HG02943 (cell line): ENCODE results near the gene FASN.

Source experiments
- ATAC-seq: cut with Tn5 transposase; IDR thresholded peaks from one replicate; pipeline ENCODE4 v1.9.1; 2021; ENCODE audit warnings: mild to moderate bottlenecking, low read depth, moderate library complexity; ENCODE audit not compliant: unreplicated experiment

FASN gene

DNA sequence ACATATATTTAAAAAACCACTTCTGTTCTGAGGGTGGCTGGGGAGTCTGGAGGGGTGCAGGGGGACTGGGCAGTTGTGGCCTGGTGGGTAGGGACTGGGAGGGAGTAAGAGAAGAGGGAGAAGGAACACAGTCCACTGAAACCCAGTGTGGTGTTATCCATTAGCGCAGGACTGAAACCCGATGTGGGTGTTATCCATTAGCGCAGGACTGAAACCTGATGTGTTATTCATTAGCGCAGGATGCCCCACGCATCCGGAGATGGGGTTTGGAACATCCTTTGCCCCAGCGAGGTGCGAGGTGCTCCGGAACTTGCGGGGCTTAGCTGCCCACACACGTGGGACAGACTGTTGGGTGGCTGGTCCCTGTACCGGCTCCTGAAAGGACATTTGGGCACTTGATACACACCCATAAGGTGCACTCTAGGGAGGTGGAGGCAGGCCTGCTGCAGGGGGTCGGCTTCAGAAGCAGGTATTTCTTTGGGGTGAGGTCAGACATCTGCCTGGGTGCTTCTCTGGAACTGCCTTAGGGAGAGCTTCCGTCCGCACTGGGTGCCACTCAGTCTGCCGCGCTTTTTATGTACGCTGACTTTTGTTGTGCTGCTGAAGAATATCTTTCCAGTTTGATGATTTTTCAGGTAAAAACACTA, 20.3 kb upstream of the FASN start:
- ATAC-seq, result no peak

DNA sequence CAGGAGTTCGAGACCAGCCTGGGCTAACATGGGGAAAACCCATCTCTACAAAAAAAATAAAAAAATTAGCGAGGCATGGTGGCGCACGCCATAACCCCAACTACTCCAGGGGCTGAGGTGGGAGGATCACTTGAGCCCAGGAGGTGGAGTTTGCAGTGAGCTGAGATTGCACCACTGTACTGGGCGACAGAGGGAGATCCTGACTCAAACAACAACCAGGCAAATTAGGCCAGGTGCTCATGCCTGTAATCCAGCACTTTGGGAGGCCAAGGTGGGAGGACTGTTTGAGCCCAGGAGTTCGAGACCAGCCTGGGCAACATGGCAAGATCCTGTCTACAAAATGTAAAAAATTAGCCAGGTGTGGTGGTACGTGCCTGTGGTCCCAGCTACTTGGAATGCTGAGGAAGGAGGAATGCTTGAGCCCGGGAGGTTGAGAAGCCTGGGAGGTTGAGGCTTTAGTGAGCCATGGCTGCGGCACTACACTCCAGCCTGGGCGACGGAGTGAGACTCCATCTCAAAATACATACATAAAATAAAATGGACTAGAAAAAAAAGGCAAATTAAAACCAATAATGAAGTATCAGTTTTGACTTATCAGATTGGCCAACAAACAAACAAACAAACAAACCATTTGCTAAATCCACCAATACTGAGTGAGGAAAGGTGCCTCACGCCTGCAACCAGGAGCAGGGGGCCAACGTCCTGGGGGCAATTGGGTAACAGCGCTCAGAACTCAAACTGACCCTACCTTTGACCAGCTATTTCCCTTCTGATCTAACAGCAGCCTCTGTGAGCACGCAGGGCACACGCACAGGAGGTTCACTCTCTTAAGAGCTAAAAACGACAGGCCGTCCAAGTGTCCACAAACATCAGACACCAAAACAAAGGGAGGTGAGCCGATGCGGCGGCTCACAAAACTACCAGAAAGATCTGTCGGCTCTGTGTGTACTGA, 19.4 kb upstream of the FASN start:
- no peak for ATAC-seq

DNA sequence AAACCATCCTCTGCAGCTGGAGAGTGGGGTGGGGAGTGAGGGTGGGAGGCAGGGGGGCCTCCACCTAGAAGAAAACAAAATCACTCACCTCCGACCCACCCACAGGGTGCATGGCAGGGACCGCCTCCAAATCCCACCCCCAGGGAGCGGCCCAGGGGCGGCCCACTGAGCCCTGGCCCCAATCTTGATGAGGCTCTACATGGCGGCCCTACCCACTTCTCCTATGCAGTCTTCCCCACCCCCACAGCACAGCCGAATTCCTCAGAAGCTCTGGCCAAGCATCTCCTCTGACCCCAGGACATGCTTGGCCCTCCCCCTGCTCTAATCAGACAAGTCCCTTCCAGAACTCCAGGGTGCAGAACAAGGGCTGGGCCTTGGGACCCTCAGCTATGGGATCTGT, 18.2 kb upstream of the FASN start:
- ATAC-seq, result no peak

DNA sequence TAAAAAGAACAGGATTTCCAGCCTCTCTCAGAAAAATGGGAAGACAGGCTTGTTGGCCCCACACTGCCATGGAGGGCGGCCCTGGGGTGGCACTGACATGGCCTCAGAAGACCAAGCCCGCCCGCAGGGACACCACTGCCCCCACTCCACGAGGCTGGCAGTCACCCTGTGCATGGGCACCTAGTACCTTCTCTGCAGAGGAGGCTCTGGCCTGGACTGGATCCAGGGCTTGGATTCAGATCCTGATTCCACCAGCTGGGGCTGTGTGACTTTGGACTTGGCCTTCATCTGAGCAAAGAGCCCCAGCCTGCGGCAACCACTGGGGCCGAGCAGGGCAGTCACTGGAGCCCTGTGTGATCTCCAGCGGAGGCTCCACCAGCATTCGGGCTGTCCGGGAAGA, 16.8 kb upstream of the FASN start:
- no peak for ATAC-seq

DNA sequence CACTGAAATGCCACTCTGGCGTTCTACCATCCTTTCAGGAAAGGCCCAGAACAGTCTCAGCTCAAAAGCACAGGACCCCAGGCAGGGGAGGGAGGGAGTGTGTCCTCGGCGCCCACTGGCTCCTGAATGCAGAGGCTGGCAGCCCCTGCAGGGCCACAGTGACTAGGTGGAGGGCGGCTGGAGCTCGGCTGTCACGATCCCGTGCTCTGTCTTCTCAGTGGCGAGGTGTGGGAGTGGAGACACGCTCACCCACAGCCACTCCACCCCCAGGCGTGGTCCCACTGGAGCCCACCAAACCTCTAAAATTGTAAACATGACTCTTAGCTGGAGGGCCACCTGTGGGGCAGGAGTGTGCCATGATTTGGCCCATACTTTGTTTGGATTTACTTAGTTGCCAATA, 16.4 kb upstream of the FASN start:
- ATAC-seq, result no peak

DNA sequence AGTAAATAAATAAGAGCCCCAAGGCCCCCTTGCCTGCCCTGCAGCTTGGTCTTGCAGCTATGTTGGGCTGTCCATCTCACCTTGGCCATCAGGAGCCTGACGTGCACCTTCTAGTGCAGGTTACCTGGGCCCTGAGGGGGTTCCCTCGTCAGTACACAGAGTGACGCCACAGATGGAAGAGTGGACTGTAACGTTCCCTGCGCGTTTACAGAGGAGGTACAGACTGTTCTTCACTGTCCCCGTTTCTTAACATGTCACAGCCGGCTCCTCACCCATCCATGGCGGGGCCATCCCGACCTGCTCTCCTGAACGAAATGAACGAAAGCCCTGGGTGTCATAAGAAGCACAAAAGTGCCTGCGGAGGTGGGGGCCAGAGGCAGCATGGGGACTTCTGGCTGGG, 15.9 kb upstream of the FASN start:
- no peak for ATAC-seq

DNA sequence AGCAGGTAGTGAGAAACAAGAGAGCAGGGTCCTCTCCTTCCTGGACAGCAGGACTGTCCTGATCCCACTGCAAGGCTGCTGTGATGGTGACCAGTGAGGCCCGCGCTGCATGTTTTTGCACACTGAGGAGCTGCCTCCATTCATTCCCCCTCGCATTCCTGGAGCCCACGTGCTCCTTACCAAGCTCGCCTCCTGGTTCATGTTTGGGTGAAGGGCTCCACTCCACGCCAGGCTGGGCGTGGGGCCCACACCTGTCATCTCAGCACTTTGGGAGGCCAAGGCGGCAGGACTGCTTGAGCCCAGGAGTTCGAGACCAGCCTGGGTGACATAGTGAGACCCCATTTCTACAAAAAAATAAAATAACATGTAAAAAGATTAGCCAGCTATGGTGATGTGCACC, 15.4 kb upstream of the FASN start:
- ATAC-seq, result no peak

DNA sequence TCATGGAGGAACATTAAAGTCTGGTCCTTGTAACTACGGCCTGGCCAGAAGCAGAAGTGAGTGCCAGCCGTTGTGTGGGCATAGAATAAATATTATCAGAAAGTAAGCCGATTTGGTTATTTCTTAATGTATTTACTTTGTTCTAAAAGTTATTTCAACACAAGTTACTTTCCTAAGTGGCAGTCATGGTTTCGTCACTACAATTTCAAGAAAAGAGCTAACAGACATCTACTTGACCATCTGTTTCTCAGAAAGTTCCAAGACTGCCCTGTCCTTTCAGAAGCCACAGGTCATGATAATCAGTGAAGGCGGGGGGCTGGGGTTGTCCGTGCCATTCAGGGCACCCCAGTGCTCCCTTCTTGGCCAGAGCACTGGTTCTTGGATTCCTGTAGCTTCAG, 14.9 kb upstream of the FASN start:
- no peak for ATAC-seq

DNA sequence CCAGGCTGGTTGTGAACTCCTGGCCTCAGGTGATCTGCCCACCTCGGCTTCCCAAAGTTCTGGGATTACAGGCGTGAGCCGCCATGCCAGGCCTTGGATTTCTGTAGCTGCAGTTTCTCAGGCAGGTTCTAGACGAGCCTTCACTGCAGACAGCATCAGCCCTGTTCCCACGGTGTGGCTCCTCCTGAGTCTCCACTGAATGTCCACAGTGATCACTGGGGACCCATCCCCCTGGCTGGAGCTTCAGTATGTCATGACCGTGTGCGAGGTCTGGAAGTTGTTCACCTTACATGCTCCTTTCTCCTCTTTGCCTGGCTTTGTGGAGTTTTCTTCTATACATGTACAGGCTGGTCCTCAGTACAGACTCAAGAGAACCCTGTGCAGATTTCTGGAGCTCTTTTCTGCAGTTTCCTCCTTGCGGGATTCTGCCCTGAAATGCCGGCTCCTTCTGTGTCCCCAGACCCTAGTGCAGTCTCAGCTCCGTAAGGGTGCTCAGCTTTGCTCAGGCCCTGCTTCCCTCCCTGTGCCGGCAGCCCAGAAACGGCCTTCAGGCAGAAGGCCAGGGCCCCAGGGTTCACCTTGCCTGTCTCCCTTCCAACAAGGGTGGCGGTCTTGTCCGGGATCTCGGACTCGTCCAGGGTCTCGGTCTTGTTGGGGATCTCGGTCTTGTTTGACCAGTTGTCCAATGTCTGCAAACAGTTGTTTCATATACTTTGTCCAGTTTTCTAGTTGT, 14.3 kb upstream of the FASN start:
- no peak for ATAC-seq

DNA sequence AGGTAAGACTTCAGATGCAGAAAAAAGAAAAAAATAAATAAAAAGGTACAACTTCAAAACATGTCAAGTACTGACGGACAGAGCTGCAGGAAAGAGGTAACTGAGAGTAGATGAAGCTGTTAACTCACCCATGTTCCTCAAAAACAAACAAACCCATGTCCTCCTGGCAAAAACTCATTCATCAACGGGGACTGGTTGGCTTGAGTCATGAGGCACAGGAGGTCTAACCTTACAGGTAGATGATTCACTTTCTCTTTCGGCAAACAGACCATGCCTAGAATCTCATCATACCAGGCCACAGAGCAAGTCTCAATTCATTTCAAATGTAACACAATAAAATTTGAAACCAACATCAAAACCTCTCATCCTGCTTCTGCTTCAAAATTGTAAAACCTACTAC, 12.3 kb upstream of the FASN start:
- ATAC-seq, result no peak

DNA sequence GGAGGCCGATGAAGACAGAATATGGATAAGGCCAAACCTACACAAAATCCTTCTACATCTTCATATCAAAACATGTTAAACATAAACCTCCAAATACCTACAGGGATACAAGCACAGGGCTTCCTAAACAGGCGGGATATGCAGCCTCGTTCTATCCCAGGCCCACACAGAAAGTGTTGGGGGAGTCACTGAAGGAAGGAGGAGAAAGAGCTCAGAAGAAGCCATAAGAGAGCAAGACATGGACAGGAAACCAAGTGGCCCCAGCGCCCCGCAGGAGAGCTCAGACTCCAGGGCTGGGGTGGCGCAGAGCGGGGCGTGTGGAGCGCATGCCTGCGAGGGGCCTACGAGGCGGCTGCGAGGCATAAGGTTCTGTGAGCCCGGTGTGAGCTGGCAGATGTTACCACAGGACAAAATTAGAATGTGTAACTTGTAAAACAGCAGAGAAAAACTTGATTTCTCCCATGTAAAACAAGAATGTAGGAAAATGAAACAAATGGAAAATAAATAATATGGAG, 11.0 kb upstream of the FASN start:
- no peak for ATAC-seq

DNA sequence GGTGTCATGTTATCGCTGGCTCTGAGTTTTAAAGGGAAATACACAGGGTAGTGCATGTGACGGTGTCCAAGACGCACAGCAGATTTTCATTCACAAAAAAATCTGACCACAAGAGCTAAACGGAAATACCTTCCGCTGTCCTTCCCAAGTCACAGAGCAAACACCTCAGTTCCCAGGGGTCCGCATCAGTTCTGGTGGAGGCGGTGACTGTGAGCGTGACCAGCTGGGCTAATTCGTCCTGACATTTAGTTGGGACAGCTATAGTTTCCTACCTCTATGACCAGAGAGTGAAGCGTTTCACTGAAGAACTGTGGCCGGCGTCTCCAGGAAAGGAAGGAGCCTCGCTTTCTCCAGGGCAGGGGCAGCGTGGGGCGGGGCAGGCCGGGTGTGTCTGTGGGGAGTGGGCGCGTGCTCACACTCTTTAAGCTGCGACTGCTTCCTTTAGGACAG, 10.5 kb upstream of the FASN start:
- no peak for ATAC-seq

DNA sequence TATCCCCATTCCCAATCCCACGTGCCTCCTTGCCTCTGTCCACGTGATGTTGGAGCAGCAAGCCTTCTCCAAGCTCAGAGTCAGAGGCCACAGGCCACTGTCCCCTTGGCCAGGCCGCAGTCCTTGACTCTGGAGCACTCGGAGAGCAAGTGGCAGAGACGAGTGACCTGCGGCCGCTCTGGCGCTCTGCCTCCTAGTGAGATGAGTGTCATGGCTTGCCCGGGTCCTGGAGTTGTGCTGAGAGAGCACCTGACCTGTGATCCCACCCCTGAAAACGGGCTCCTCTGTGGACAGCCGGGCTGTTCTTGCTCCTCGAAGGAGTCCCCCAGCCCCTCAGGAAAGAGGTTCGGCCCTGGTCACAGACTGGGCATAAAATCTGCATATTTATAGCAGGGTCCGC, 10.0 kb upstream of the FASN start:
- ATAC-seq, result no peak

DNA sequence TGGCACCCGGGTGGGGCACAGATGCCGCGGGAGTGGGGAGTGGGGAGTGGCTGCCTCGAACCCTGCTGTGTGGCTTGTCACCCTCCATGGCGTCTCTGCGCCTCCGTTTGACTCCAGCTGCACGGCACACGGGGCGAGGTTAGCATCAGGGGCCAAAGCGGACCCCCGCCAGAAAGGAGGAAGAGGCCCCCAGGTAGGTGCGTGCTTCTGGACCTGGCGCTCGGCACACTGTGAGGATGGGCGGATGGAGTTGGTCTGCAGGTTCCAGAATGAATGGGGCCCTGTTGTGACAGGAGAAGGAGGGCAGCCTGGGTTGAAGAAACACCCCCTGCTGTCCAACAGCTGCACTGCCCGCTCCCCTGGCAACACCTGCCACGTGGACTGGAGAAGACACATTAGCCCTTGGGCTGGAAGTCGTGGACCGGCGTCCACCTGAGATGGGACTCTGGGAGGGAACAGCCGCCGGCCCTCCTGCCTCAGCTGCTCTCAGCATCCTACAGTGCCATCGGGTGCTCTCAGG, 9.4 kb upstream of the FASN start:
- ATAC-seq, result no peak

DNA sequence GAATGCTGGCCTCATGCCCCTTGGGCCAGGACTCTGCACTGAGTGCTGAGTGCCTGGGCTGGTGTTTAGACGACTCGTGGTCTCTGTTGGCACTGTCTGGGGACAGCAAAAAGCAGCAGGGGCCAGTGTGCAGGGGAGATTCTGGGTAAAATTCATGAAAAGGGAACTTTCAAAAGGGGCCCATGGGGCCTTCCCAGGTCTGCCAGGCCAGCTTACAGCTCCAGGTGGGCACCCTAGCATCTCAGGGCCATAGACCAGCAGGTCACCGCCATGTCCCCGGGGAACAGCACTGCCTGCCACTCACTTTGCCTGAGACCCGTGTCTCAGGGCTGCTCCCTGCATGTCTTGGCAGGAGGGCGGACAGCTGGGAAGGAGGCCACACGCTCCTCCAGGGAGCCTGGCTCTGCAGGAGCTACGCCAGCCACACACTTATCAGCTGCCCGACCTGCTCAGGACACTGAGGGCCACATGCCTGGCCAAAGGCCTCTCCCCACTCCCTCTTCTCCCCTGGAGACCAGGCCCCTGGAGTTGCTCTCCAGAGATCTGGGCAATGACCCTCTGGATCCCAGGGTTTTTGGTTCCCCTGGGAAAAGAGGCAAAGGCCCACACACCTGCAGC, 8.8 kb upstream of the FASN start:
- no peak for ATAC-seq

DNA sequence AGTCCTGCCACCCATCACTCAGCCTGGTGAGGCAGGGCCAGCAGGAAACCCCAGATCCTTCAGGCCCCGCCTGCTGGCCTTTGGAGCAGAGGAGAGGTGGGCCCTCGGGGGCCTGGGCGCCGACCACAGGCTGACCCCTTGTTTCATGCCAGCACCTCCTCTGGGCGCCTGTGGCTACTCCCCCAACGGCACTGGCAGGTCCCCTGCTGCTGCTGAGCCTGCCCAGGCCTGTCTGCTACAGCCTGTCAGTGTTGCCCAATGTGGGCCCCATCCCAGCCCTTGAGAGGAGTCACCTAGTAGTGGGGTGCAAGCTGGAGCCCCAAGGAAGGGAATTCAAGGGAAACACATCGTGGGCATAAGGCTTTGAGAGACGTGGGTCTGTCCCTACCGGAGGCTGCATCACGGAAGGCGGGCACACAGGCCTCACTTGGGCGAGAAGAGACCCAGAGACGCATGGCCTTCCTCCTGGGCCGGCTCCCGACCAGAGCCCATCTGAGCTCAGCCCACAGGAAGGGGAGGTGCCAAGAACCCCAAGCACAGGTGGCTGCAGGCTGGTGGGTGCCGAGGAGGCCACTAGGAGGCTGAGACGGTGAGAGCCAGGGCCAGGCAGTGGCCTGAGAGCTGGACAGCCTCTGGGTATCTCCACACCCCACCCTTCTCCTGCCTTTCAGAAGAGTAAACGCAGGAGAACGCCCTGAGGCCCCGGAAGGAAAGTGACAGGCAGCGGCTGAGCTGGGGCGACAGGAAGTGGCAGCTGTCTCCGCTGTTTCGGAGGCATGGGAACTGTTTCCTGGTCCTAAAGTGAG, 8.0 kb upstream of the FASN start:
- ATAC-seq, result peak; percentile 65

DNA sequence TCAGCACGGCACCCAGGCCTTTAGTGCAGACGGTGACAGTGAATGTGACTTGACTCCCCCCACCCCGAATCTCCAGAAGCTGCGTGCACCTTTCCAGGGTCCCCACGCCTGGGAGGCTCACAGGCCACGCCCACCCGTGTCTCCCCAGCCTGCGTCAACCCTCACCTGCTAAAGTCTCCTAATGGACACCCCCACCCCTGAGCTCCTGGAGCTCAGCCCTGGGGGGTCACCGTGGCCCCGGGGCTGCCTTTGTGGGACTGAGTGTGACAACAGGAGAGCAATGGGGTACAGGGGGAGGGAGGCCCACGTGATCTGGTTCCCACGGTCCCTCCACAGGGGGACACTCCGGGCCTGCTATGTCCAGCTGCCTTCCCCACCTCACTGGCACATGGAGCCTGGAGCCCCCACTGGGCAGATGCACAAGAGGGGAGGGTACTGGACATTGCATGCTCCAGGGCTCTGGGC, 7.4 kb upstream of the FASN start:
- no peak for ATAC-seq

DNA sequence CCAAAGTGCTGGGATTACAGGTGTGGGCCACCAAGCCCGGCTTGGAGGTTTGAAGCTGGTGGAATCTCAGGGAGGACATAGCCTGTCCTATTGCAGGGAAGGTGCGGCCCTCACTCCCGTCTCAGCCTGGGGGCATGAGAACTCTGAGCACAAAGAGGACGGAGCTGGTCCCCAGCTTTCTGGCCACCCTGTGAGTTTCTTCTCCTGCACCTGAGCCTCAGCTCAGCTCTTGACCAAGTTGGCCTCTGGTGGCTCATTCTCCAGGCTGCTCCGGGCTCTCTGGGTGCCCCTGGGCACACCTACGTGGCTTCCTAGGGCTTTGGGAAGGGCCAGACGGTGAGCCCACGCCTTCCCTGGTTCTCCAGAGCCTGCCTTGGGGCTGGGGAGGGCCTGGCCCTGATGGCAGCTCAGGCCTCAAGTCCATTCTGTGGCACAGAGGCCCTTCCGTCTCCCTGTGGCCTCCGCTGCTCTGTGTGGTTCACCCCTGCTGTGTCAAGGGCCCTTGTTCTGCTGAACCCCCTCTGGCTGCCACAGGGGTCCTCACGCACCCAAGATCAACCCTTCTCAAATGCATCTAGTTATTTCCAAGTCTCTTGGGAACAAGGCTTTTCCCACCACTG, 6.9 kb upstream of the FASN start:
- no peak for ATAC-seq
